ENCODE measurements around the gene SETBP1. TPM values are rescaled to one million over a fixed set of nuclear protein-coding genes. Genes with fewer than 3 reads are reported as not detected.

The SETBP1 gene
- total and polyA plus RNA-seq, 9 of the 15 experiments (the other 6 are each of a cell fraction or from before 2014, with no cell fraction given), result under 0.01 to 0.13 (median 0.04) TPM

DNA sequence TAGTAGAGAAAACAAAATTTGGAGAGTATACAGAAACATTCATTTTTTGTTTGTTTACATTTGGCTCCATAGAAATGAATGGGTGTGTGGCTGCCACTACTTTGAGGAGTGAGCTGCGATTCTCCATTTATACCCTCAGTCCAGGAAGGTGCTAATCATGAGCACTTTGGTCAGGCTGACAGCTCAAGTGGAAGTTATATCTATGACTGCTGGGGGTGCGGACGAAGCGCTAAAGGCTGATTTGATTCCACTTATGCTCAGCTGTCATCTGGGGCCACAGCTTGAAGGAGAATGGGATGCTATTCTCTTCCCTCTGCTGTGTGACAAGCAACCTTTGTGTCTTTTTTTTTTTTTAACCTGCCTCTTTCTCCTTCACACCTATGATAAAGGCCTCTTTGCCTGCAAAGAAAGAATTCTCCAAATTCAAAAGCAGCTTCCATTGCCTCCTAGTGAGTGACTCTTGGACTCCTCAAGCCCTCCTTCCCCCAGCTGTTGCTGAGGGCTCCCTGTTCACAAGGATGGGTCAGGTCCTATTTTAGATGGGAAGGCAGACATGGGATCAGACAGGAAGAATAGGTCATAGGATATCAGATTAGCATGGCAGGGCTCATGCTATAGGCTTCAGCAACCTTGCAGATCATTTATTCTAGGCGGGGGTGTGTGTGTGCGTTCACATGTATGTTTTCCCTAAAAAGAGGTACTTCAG lies 201.6 kb downstream of the SETBP1 start (continued):
- TF ChIP-seq, protein P1, sequence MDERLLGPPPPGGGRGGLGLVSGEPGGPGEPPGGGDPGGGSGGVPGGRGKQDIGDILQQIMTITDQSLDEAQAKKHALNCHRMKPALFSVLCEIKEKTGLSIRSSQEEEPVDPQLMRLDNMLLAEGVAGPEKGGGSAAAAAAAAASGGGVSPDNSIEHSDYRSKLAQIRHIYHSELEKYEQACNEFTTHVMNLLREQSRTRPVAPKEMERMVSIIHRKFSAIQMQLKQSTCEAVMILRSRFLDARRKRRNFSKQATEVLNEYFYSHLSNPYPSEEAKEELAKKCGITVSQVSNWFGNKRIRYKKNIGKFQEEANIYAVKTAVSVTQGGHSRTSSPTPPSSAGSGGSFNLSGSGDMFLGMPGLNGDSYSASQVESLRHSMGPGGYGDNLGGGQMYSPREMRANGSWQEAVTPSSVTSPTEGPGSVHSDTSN (CRISPR knock-in tag; IDR thresholded peaks at IDR 0.05; ENCODE audit: low read depth), result no peak
- TF ChIP-seq, protein P1 (tag; conservative IDR thresholded peaks at IDR 0.05; ENCODE audit: low read depth), result no peak
- TF ChIP-seq E2F5 (CRISPR knock-in tag; IDR thresholded peaks at IDR 0.05) (no peak), MEIS2 (IDR thresholded peaks at IDR 0.05; ENCODE audit: partially characterized antibody) (no peak), CUX1 (CRISPR knock-in tag; IDR thresholded peaks at IDR 0.05) (no peak)
- TF ChIP-seq, protein P2, sequence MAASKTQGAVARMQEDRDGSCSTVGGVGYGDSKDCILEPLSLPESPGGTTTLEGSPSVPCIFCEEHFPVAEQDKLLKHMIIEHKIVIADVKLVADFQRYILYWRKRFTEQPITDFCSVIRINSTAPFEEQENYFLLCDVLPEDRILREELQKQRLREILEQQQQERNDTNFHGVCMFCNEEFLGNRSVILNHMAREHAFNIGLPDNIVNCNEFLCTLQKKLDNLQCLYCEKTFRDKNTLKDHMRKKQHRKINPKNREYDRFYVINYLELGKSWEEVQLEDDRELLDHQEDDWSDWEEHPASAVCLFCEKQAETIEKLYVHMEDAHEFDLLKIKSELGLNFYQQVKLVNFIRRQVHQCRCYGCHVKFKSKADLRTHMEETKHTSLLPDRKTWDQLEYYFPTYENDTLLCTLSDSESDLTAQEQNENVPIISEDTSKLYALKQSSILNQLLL (CRISPR knock-in tag; IDR thresholded peaks at IDR 0.05; ENCODE audit: borderline replicate concordance), result no peak
